CD1c-positive myeloid dendritic cell (primary cell): ENCODE data around the gene RNF19B.

ENCODE experiments used
- DNase-seq: peaks from one replicate; pipeline ENCODE4 v3.0.0-alpha.2; 2016; ENCODE audit errors: extremely low spot score

Gene RNF19B

GRCh38 chr1:32888677-32889420 lies 75.8 kb downstream of the RNF19B start:
- no peak for DNase-seq

- DNase-seq: no peak
These were observed 76.5 kb downstream of the RNF19B start for GRCh38 chr1:32888134-32888533.

DNA sequence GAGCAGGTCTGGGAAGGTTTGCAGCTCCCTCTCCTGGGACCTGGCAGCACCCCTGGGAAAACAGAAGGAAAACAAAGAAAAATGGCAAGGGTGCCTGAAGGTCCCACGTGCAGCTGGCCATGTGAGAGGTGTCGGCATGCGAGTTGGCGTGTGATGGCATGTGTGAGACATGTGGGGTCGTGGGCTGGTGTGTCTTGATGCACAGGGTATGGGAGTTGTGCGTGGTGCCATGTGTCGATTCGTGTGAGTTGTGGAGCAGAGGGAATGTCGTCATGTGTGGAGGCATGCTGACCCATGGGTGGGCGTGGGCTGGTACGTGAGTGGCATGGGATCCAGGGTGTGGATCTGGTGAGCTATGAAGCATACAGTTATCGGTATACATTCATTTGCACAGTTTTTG lies 77.0 kb downstream of the RNF19B start:
- no peak for DNase-seq

GRCh38 chr1:32886828-32887414 lies 77.7 kb downstream of the RNF19B start:
- DNase-seq: no peak
